ENCODE measurements around the gene WWC1.

WWC1 gene

GRCh38 chr5:168486136-168486879 lies 194.9 kb downstream of the WWC1 start, which contains the start of gene RARS1:
RARS1 (plus strand) TSS chr5:168486471; CDS start chr5:168486499, 28 bp downstream.
- peak; percentile 82 for DNase-seq (ENCODE audit: low read depth, low spot score)

GRCh38 chr5:168489059-168489458 lies 197.6 kb downstream of the WWC1 start:
- DNase-seq (ENCODE audit: low read depth, low spot score): no peak

GRCh38 chr5:168494057-168494555 lies 202.7 kb downstream of the WWC1 start:
- no peak for DNase-seq (ENCODE audit: low read depth, low spot score)

- no peak for DNase-seq (ENCODE audit: low read depth, low spot score)
These were observed 211.3 kb downstream of the WWC1 start for GRCh38 chr5:168502563-168503237.

GRCh38 chr5:168513861-168514428 lies 222.5 kb downstream of the WWC1 start:
- no peak for DNase-seq (ENCODE audit: low read depth, low spot score)
